HepG2 (cell line): Measurements from ENCODE around the gene NRBP1. TPM values are rescaled to one million over a fixed set of nuclear protein-coding genes. Genes with fewer than 3 reads are reported as not detected.

Experiments
- PHF21A ChIP-seq: sonication (generic); formaldehyde crosslinking; IDR thresholded peaks from 2 replicates; pipeline ENCODE4 v1.5.0; 2020; ENCODE audit warnings: mild to moderate bottlenecking, missing genetic modification reagents
- REXO4 ChIP-seq: sonication (generic); formaldehyde crosslinking; IDR thresholded peaks from 2 replicates; pipeline ENCODE4 v1.8.0; 2022; ENCODE audit warnings: missing genetic modification reagents, mild to moderate bottlenecking, borderline replicate concordance
- SIX4 ChIP-seq: sonication (generic); formaldehyde crosslinking; IDR thresholded peaks from 2 replicates; pipeline ENCODE4 v1.4.0; 2020; ENCODE audit warnings: missing genetic modification reagents
- SP4 ChIP-seq: sonication (generic); formaldehyde crosslinking; IDR thresholded peaks from 2 replicates; pipeline ENCODE4 v1.8.1; 2023; ENCODE audit warnings: mild to moderate bottlenecking, missing genetic modification reagents
- ZBTB20 ChIP-seq: sonication (generic); formaldehyde crosslinking; IDR thresholded peaks from 2 replicates; pipeline ENCODE4 v1.8.1; 2023; ENCODE audit warnings: missing genetic modification reagents, low read depth, mild to moderate bottlenecking, borderline replicate concordance
- ZNF431 ChIP-seq: sonication (generic); formaldehyde crosslinking; IDR thresholded peaks from 2 replicates; pipeline ENCODE4 v1.9.0; 2022; ENCODE audit warnings: missing genetic modification reagents, low read depth, mild to moderate bottlenecking, borderline replicate concordance
- ZNF557 ChIP-seq: sonication (generic); formaldehyde crosslinking; IDR thresholded peaks from 2 replicates; pipeline ENCODE4 v1.4.0; 2020; ENCODE audit warnings: missing genetic modification reagents
- ZNF558 ChIP-seq: sonication (generic); formaldehyde crosslinking; IDR thresholded peaks from 2 replicates; pipeline ENCODE4 v1.9.0; 2022; ENCODE audit warnings: mild to moderate bottlenecking, missing genetic modification reagents, borderline replicate concordance
- ZNF703 ChIP-seq: sonication (generic); formaldehyde crosslinking; IDR thresholded peaks from 2 replicates; pipeline ENCODE4 v1.5.1; 2020; ENCODE audit warnings: missing genetic modification reagents, mild to moderate bottlenecking, moderate library complexity, borderline replicate concordance
- polyA plus RNA-seq, 8 experiments: library from polyadenylated mRNA; depleted of rRNA in 3 of 8; stranded (reverse) in 7 of 8; unstranded in 1 of 8; fragments of >200 nt; fragmentation: Illumina TruSeq in 4 of 8; extraction: Trizol in 4 of 8; gene quantifications; 2 replicates each; pipeline versions ENCODE4 v1.2.1 to v1.2.3, GENCODE V29; 2011 to 2016; ENCODE audit warnings: low read depth in 4 of 8, missing spikeins in 1 of 8, mixed read lengths in 1 of 8; ENCODE audit not compliant: insufficient read depth in 1 of 8
- total RNA-seq, 5 experiments: library from RNA; depleted of rRNA; stranded (reverse); fragments of >200 nt; fragmentation: Illumina TruSeq; extraction: Trizol; gene quantifications; 2 replicates each; pipeline ENCODE4 v1.2.3, GENCODE V29; 2016; ENCODE audit warnings: low read depth in 1 of 5
- TF ChIP-seq, protein P1 (sequence below): sonication (generic); formaldehyde crosslinking; IDR thresholded peaks from 2 replicates; pipeline ENCODE4 v1.8.0; 2022; ENCODE audit warnings: missing genetic modification reagents, mild to moderate bottlenecking, moderate library complexity, borderline replicate concordance
- TF ChIP-seq, protein P2 (sequence below): sonication (generic); formaldehyde crosslinking; conservative IDR thresholded peaks from 2 replicates; pipeline ENCODE4 v1.4.0; 2020; ENCODE audit warnings: missing genetic modification reagents
- TF ChIP-seq, protein P3 (sequence below): sonication (generic); formaldehyde crosslinking; IDR thresholded peaks from 2 replicates; pipeline ENCODE4 v1.4.0; 2020; ENCODE audit warnings: mild to moderate bottlenecking, missing genetic modification reagents
- TF ChIP-seq, protein P4 (sequence below): IDR thresholded peaks from 2 replicates; pipeline ENCODE4 v1.4.0; 2020; ENCODE audit warnings: mild to moderate bottlenecking, missing genetic modification reagents
- TF ChIP-seq, protein P5 (sequence below): sonication (generic); IDR thresholded peaks from 2 replicates; pipeline ENCODE4 v1.6.1; 2016; ENCODE audit warnings: low read depth, borderline replicate concordance

Gene NRBP1
- total and polyA plus RNA-seq, 2 of the 13 experiments (the other 11 are each of a cell fraction or from before 2014, with no cell fraction given): 165 to 240 TPM

DNA sequence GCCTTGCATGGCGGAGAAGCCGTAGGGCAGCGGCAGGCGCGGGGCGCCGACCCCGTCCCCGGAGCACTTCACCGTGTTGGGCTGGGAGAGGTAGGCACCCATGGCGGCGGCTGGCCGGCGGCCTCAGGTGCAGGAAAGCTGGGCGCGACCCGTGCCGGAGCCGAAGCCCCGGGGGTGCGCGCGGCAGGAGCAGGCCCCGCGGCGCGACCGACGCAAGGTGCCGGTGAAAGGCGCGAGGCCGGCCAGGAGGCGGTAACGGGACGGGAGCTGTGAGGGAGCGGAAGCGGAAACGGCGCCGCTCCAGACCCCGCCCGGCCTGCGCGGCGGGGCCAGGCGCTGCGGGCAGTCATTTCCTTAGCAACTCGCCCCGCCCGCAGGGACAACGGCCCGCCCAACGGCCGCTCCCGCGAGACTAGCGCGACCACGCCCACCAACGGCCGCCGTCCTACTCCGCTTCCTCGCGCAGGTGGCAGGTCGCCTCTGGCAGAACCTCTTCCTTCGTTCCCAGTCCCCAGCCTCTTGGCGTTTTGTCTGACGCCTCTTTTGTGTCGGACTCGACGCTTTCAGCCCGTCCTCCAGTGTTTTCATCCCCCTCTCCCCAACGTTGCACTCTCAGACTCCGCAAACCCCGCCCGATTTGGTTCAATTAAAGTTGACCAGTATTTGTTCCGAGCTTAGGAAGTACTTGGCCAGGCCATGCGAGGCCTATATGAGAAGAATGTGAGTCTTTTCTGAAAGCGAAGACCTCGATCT lies 18.9 kb upstream of the NRBP1 start, which contains the start of gene PPM1G (continued):
- TF ChIP-seq, protein P1, sequence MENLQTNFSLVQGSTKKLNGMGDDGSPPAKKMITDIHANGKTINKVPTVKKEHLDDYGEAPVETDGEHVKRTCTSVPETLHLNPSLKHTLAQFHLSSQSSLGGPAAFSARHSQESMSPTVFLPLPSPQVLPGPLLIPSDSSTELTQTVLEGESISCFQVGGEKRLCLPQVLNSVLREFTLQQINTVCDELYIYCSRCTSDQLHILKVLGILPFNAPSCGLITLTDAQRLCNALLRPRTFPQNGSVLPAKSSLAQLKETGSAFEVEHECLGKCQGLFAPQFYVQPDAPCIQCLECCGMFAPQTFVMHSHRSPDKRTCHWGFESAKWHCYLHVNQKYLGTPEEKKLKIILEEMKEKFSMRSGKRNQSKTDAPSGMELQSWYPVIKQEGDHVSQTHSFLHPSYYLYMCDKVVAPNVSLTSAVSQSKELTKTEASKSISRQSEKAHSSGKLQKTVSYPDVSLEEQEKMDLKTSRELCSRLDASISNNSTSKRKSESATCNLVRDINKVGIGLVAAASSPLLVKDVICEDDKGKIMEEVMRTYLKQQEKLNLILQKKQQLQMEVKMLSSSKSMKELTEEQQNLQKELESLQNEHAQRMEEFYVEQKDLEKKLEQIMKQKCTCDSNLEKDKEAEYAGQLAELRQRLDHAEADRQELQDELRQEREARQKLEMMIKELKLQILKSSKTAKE (CRISPR knock-in tag): 0 out of 2 replicates have a peak, but pooled peaks have one; percentile 5
- TF ChIP-seq ZNF431 (CRISPR knock-in tag) (peak; percentile 87), SP4 (CRISPR knock-in tag) (peak; percentile 95), PHF21A (peak; percentile 72), ZNF558 (CRISPR knock-in tag) (peak; percentile 88; the same call in 1 of the 2 replicates), ZNF557 (CRISPR knock-in tag) (no peak), SIX4 (CRISPR knock-in tag) (peak; percentile 66), ZBTB20 (CRISPR knock-in tag) (peak; percentile 57), ZNF703 (CRISPR knock-in tag) (peak; percentile 23; the same call in 1 of the 2 replicates), REXO4 (CRISPR knock-in tag) (no peak)
- TF ChIP-seq, protein P2, sequence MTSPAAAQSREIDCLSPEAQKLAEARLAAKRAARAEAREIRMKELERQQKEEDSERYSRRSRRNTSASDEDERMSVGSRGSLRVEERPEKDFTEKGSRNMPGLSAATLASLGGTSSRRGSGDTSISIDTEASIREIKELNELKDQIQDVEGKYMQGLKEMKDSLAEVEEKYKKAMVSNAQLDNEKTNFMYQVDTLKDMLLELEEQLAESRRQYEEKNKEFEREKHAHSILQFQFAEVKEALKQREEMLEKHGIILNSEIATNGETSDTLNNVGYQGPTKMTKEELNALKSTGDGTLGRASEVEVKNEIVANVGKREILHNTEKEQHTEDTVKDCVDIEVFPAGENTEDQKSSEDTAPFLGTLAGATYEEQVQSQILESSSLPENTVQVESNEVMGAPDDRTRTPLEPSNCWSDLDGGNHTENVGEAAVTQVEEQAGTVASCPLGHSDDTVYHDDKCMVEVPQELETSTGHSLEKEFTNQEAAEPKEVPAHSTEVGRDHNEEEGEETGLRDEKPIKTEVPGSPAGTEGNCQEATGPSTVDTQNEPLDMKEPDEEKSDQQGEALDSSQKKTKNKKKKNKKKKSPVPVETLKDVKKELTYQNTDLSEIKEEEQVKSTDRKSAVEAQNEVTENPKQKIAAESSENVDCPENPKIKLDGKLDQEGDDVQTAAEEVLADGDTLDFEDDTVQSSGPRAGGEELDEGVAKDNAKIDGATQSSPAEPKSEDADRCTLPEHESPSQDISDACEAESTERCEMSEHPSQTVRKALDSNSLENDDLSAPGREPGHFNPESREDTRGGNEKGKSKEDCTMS (CRISPR knock-in tag): no peak
- TF ChIP-seq, protein P3, sequence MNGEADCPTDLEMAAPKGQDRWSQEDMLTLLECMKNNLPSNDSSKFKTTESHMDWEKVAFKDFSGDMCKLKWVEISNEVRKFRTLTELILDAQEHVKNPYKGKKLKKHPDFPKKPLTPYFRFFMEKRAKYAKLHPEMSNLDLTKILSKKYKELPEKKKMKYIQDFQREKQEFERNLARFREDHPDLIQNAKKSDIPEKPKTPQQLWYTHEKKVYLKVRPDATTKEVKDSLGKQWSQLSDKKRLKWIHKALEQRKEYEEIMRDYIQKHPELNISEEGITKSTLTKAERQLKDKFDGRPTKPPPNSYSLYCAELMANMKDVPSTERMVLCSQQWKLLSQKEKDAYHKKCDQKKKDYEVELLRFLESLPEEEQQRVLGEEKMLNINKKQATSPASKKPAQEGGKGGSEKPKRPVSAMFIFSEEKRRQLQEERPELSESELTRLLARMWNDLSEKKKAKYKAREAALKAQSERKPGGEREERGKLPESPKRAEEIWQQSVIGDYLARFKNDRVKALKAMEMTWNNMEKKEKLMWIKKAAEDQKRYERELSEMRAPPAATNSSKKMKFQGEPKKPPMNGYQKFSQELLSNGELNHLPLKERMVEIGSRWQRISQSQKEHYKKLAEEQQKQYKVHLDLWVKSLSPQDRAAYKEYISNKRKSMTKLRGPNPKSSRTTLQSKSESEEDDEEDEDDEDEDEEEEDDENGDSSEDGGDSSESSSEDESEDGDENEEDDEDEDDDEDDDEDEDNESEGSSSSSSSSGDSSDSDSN (CRISPR knock-in tag): peak; percentile 93
- TF ChIP-seq, protein P4, sequence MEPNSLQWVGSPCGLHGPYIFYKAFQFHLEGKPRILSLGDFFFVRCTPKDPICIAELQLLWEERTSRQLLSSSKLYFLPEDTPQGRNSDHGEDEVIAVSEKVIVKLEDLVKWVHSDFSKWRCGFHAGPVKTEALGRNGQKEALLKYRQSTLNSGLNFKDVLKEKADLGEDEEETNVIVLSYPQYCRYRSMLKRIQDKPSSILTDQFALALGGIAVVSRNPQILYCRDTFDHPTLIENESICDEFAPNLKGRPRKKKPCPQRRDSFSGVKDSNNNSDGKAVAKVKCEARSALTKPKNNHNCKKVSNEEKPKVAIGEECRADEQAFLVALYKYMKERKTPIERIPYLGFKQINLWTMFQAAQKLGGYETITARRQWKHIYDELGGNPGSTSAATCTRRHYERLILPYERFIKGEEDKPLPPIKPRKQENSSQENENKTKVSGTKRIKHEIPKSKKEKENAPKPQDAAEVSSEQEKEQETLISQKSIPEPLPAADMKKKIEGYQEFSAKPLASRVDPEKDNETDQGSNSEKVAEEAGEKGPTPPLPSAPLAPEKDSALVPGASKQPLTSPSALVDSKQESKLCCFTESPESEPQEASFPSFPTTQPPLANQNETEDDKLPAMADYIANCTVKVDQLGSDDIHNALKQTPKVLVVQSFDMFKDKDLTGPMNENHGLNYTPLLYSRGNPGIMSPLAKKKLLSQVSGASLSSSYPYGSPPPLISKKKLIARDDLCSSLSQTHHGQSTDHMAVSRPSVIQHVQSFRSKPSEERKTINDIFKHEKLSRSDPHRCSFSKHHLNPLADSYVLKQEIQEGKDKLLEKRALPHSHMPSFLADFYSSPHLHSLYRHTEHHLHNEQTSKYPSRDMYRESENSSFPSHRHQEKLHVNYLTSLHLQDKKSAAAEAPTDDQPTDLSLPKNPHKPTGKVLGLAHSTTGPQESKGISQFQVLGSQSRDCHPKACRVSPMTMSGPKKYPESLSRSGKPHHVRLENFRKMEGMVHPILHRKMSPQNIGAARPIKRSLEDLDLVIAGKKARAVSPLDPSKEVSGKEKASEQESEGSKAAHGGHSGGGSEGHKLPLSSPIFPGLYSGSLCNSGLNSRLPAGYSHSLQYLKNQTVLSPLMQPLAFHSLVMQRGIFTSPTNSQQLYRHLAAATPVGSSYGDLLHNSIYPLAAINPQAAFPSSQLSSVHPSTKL: peak; percentile 42; the same call in 1 of the 2 replicates
- TF ChIP-seq, protein P5, sequence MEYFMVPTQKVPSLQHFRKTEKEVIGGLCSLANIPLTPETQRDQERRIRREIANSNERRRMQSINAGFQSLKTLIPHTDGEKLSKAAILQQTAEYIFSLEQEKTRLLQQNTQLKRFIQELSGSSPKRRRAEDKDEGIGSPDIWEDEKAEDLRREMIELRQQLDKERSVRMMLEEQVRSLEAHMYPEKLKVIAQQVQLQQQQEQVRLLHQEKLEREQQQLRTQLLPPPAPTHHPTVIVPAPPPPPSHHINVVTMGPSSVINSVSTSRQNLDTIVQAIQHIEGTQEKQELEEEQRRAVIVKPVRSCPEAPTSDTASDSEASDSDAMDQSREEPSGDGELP: no peak; the same call in 1 of the 2 replicates
